HG03064 (cell line): ENCODE results near the gene SOS1.
"Not testable (repeated sequence)": the region's sequence is repeated elsewhere in the genome, so short reads cannot be mapped to it uniquely, and the experiment has no call there.

ENCODE experiments used
- ATAC-seq: cut with Tn5 transposase; IDR thresholded peaks from one replicate; pipeline ENCODE4 v1.9.1; 2021; ENCODE audit warnings: low read depth; ENCODE audit not compliant: unreplicated experiment

Gene SOS1

GRCh38 chr2:38936516-38936915, 184.3 kb downstream of the SOS1 start:
- ATAC-seq, result not testable (repeated sequence)

DNA sequence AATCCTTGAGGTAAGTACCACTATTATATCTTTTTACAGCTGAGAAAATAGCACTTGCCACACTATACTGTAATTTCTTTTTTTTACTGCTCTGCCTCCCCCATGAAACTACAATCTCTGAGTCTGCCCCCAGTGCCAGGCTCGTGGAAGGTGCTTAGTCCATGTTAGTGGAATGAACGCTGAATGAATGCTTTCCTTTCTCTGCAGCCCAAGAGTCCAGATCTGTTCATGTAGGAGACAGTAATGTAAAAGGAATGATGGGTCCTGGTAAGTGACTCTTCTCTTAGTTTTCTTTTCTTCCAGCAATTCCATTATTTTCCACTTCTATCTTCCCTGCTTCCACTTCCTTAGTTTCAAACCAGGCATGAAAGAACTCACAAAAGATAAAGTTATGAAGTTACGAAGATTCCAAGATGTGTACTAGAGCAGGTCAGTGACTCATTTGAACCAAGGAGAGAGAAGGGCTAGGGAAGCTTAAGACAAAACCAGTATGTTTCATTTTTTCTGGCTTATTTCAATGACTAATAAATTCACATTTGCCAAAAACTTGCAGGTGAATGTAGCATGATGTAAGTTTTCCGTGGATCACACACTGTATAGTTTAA, 185.2 kb downstream of the SOS1 start:
- ATAC-seq, result no peak

GRCh38 chr2:38934742-38935141, 186.1 kb downstream of the SOS1 start:
- no peak for ATAC-seq

- no peak for ATAC-seq
These were observed 187.2 kb downstream of the SOS1 start for GRCh38 chr2:38933653-38934052.

DNA sequence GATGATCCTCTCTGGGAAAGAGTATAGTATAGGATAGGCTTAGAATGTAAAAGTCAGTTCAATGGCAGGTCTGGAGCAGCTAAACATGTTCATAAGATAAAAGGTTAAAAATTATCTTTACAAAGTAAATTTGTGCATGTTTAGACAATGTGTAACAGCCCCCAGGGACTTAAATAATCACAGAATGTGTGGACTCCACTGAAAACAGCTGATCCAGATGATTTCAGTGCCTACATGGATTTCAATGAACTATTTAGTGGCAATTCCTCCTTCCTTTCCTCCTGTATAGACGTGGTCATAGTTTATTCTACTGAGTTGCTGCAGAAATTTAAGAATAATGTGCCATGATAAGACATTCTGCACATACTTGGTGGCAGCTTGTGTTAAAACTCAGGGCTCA, 188.3 kb downstream of the SOS1 start:
- ATAC-seq, result no peak
